GM12891 (cell line): ENCODE data around the gene RAB7B.
"Not testable (repeated sequence)": the region's sequence is repeated elsewhere in the genome, so short reads cannot be mapped to it uniquely, and the experiment has no call there.

Source experiments
- DNase-seq: peaks from one replicate; pipeline ENCODE4 v3.0.0; 2011; ENCODE audit warnings: low spot score; ENCODE audit not compliant: insufficient read length
- FAIRE-seq: peaks from 2 replicates; lab custom pipeline; 2011; peaks lifted over from hg19 to GRCh38; lab: Jason Lieb, UNC
- PAX5 ChIP-seq: IDR thresholded peaks from 2 replicates; pipeline ENCODE4 v1.6.1; 2011; ENCODE audit warnings: low read length, moderate library complexity, mild to moderate bottlenecking; ENCODE audit not compliant: insufficient read depth, severe bottlenecking
- POLR2A ChIP-seq: IDR thresholded peaks from 2 replicates; pipeline ENCODE4 v1.6.1; 2011; ENCODE audit warnings: low read depth, low read length, control low read depth
- POLR2AphosphoS5 ChIP-seq: IDR thresholded peaks from 2 replicates; pipeline ENCODE4 v1.6.1; 2011; ENCODE audit warnings: low read depth, low read length, control low read depth
- POU2F2 ChIP-seq: IDR thresholded peaks from 2 replicates; pipeline ENCODE4 v1.6.1; 2011; ENCODE audit warnings: low read depth, mild to moderate bottlenecking, control low read depth, low read length, moderate library complexity
- SPI1 ChIP-seq: IDR thresholded peaks from 2 replicates; pipeline ENCODE4 v1.6.1; 2011; ENCODE audit warnings: low read depth, low read length, control low read depth
- TAF1 ChIP-seq: IDR thresholded peaks from 2 replicates; pipeline ENCODE4 v1.6.1; 2011; ENCODE audit warnings: low read depth, low read length, control low read depth

Gene RAB7B

GRCh38 chr1:205998457-205999241 lies 4.5 kb downstream of the RAB7B start:
- no peak for DNase-seq
- no peak for TF ChIP-seq TAF1
- TF ChIP-seq POLR2AphosphoS5, result no peak
- no peak for TF ChIP-seq SPI1
- TF ChIP-seq POLR2A, result no peak
- no peak for TF ChIP-seq POU2F2
- FAIRE-seq, result no peak

GRCh38 chr1:205996641-205997040 lies 6.6 kb downstream of the RAB7B start:
- DNase-seq, FAIRE-seq: not testable (repeated sequence)

- no peak for FAIRE-seq
- TF ChIP-seq POLR2AphosphoS5, result no peak
- TF ChIP-seq POLR2A, result no peak
- no peak for TF ChIP-seq PAX5
- TF ChIP-seq SPI1, result no peak
- no peak for TF ChIP-seq POU2F2
- no peak for DNase-seq
Observed at GRCh38 chr1:205994346-205994745, 8.8 kb downstream of the RAB7B start.

- no peak for DNase-seq
- no peak for FAIRE-seq
- TF ChIP-seq POLR2A (no peak), TAF1 (no peak), POLR2AphosphoS5 (no peak), SPI1 (no peak), PAX5 (no peak), POU2F2 (no peak)
Observed at GRCh38 chr1:205993068-205993467, 10.1 kb downstream of the RAB7B start.

- TF ChIP-seq SPI1, result no peak
- TF ChIP-seq POU2F2, result no peak
- FAIRE-seq, result no peak
- DNase-seq, result no peak
Observed at GRCh38 chr1:205992218-205992882, 10.8 kb downstream of the RAB7B start.

- no peak for TF ChIP-seq POU2F2
- DNase-seq, result no peak
- no peak for FAIRE-seq
Observed at GRCh38 chr1:205991237-205991636, 12.0 kb downstream of the RAB7B start.

- TF ChIP-seq POLR2A (no peak), PAX5 (no peak), POU2F2 (no peak), POLR2AphosphoS5 (no peak), TAF1 (no peak), SPI1 (no peak)
- no peak for FAIRE-seq
Observed at GRCh38 chr1:205990226-205990625, 13.0 kb downstream of the RAB7B start.

GRCh38 chr1:205989786-205990185 lies 13.4 kb downstream of the RAB7B start:
- TF ChIP-seq POLR2AphosphoS5 (no peak), TAF1 (no peak), SPI1 (no peak), POU2F2 (no peak), PAX5 (no peak), POLR2A (no peak)
- FAIRE-seq (no peak), DNase-seq (no peak)

More at GRCh38 chr1:205990226-205990625, 13.0 kb downstream of the RAB7B start:
- no peak for DNase-seq

- DNase-seq (no peak), FAIRE-seq (no peak)
- TF ChIP-seq POU2F2, result no peak
Observed at GRCh38 chr1:205988585-205988995, 14.6 kb downstream of the RAB7B start.

- no peak for TF ChIP-seq POLR2AphosphoS5
- no peak for TF ChIP-seq POU2F2
- TF ChIP-seq SPI1, result no peak
- TF ChIP-seq PAX5, result no peak
- no peak for TF ChIP-seq TAF1
- no peak for TF ChIP-seq POLR2A
- no peak for FAIRE-seq
- no peak for DNase-seq
Observed at GRCh38 chr1:205986861-205987260, 16.3 kb downstream of the RAB7B start.

- TF ChIP-seq POU2F2 (no peak), TAF1 (no peak), PAX5 (no peak), POLR2AphosphoS5 (no peak), SPI1 (no peak), POLR2A (no peak)
- FAIRE-seq (no peak), DNase-seq (no peak)
Observed at GRCh38 chr1:205986292-205986691, 16.9 kb downstream of the RAB7B start.
